GM12878 (cell line): ENCODE results near the gene SYTL2. TPM values are rescaled to one million over a fixed set of nuclear protein-coding genes. Genes with fewer than 3 reads are reported as not detected.

Source experiments
- ATAC-seq: fragments of 200-7000 bp; cut with Tn5 transposase; 3 replicates; pipeline ENCODE4 v1.9.1; 2020; ENCODE audit warnings: mild to moderate bottlenecking, moderate library complexity
- BruUV-seq: library from RNA; stranded (reverse); fragments of 400-500 nt; replicated peaks from 2 replicates; lab custom pipeline; 2021; lab: Mats Ljungman, UMichigan
- CTCF ChIA-PET: fragments of 300-600 bp; sonication (Branson Sonifier 250); formaldehyde crosslinking; extraction: SDS; loops from one replicate; lab custom pipeline; 2021; ENCODE audit warnings: inconsistent platforms; lab: Yijun Ruan, JAX
- POLR2A ChIA-PET: fragments of 350-600 bp; formaldehyde crosslinking; extraction: SDS; loops from one replicate; lab custom pipeline; 2021; ENCODE audit warnings: inconsistent platforms; lab: Charles Lee
- RAD21 ChIA-PET: fragments of 300-600 bp; sonication (Branson Sonifier 250); formaldehyde crosslinking; loops from one replicate; lab custom pipeline; 2023; ENCODE audit warnings: antibody characterized with exemption; ENCODE audit not compliant: unreplicated experiment; lab: Charles Lee
- SMC1A ChIA-PET: fragments of 300-600 bp; sonication (Branson Sonifier 250); formaldehyde crosslinking; loops from one replicate; lab custom pipeline; 2023; ENCODE audit not compliant: unreplicated experiment, uncharacterized antibody; lab: Charles Lee
- DNase-seq: peaks from one replicate; pipeline ENCODE4 v3.0.0-alpha.2; 2011; ENCODE audit warnings: low read depth, low spot score
- FAIRE-seq: peaks from 3 replicates; lab custom pipeline; 2011; peaks lifted over from hg19 to GRCh38; lab: Jason Lieb, UNC
- H2AFZ ChIP-seq: 2 replicates; pipeline ENCODE4 v1.6.0; 2011; ENCODE audit warnings: low read depth, low read length, control low read depth; ENCODE audit not compliant: control insufficient read depth
- H3K27ac ChIP-seq: 2 replicates; pipeline ENCODE4 v1.5.1; 2011; ENCODE audit warnings: control low read depth; ENCODE audit not compliant: control insufficient read depth, insufficient read depth
- H3K27me3 ChIP-seq, 2 experiments: replicated peaks in 1 of 2; 2 replicates each; pipeline versions ENCODE4 v1.6.0 to v1.6.1; 2011; ENCODE audit warnings: low read length in 1 of 2; ENCODE audit not compliant: control insufficient read depth in 2 of 2, insufficient read depth in 2 of 2
- H3K36me3 ChIP-seq, 2 experiments: 2 replicates each; pipeline ENCODE4 v1.5.1; 2011; ENCODE audit warnings: low read length in 1 of 2; ENCODE audit not compliant: control insufficient read depth in 2 of 2, insufficient read depth in 2 of 2
- H3K4me1 ChIP-seq: 2 replicates; pipeline ENCODE4 v1.6.1; 2011; ENCODE audit warnings: mild to moderate bottlenecking, low read length, moderate library complexity, mixed read lengths; ENCODE audit not compliant: control insufficient read depth, insufficient read depth
- H3K4me2 ChIP-seq: 2 replicates; pipeline ENCODE4 v1.6.0; 2011; ENCODE audit warnings: control low read depth; ENCODE audit not compliant: control insufficient read depth, insufficient read depth
- H3K4me3 ChIP-seq: fragments of 200-600 bp; sonication (generic); 2 replicates; pipeline ENCODE4 v1.5.1; 2016
- H3K79me2 ChIP-seq: 2 replicates; pipeline ENCODE4 v1.6.0; 2011; ENCODE audit warnings: low read length; ENCODE audit not compliant: control insufficient read depth, insufficient read depth
- H3K9ac ChIP-seq: 2 replicates; pipeline ENCODE4 v1.8.0; 2011; ENCODE audit warnings: low read length, control low read depth, mixed read lengths; ENCODE audit not compliant: control insufficient read depth, insufficient read depth
- H3K9me3 ChIP-seq: replicated peaks from 3 replicates; pipeline ENCODE4 v1.5.1; 2011; ENCODE audit warnings: mild to moderate bottlenecking, low read length; ENCODE audit not compliant: control insufficient read depth, insufficient read depth
- H4K20me1 ChIP-seq: 2 replicates; pipeline ENCODE4 v1.6.0; 2011; ENCODE audit not compliant: control insufficient read depth, insufficient read depth
- BACH1 ChIP-seq: fragments of 450-650 bp; IDR thresholded peaks from 2 replicates; pipeline ENCODE4 v1.6.1; 2017; ENCODE audit warnings: mild to moderate bottlenecking, borderline replicate concordance
- BCLAF1 ChIP-seq: fragments of 450-650 bp; IDR thresholded peaks from 2 replicates; pipeline ENCODE4 v1.6.1; 2017; ENCODE audit warnings: antibody characterized with exemption, mild to moderate bottlenecking, moderate library complexity
- BHLHE40 ChIP-seq, 2 experiments: fragments of 450-650 bp in 1 of 2; IDR thresholded peaks; 2 replicates each; pipeline ENCODE4 v1.6.1; 2011 to 2017; ENCODE audit warnings: low read depth in 2 of 2, borderline replicate concordance in 1 of 2, improper control_type of control experiment in 1 of 2, low read length in 1 of 2, mild to moderate bottlenecking in 1 of 2
- CEBPZ ChIP-seq: fragments of 150-350 bp; IDR thresholded peaks from 2 replicates; pipeline ENCODE4 v1.6.1; 2016; ENCODE audit warnings: low read depth, low read length
- CHD2 ChIP-seq: IDR thresholded peaks from 2 replicates; pipeline ENCODE4 v1.6.1; 2011; ENCODE audit warnings: low read depth, low read length, improper control_type of control experiment, borderline replicate concordance
- MEF2B ChIP-seq: fragments of 450-650 bp; IDR thresholded peaks from 2 replicates; pipeline ENCODE4 v1.6.1; 2018; ENCODE audit warnings: mild to moderate bottlenecking, moderate library complexity; ENCODE audit not compliant: partially characterized antibody, poor library complexity, severe bottlenecking
- MYC ChIP-seq: IDR thresholded peaks from 2 replicates; pipeline ENCODE4 v1.6.1; 2011; ENCODE audit warnings: mild to moderate bottlenecking, low read length, moderate library complexity, inconsistent platforms; ENCODE audit not compliant: insufficient read depth, insufficient replicate concordance, insufficient read length, severe bottlenecking
- NBN ChIP-seq: fragments of 450-650 bp; IDR thresholded peaks from 2 replicates; pipeline ENCODE4 v1.6.1; 2016
- NFXL1 ChIP-seq: fragments of 450-650 bp; IDR thresholded peaks from 2 replicates; pipeline ENCODE4 v1.6.1; 2017; ENCODE audit warnings: antibody characterized with exemption, mild to moderate bottlenecking, borderline replicate concordance
- PAX8 ChIP-seq: fragments of 450-650 bp; IDR thresholded peaks from 2 replicates; pipeline ENCODE4 v1.6.1; 2017; ENCODE audit warnings: mild to moderate bottlenecking, moderate library complexity
- RAD21 ChIP-seq: IDR thresholded peaks from 2 replicates; pipeline ENCODE4 v1.6.1; 2011; ENCODE audit warnings: mild to moderate bottlenecking, low read depth, low read length, moderate library complexity; ENCODE audit not compliant: insufficient read depth
- SMAD5 ChIP-seq: IDR thresholded peaks from 2 replicates; pipeline ENCODE4 v1.6.1; 2016; ENCODE audit warnings: antibody characterized with exemption, low read depth
- SMARCA5 ChIP-seq: fragments of 450-650 bp; IDR thresholded peaks from 2 replicates; pipeline ENCODE4 v1.6.1; 2017; ENCODE audit warnings: mild to moderate bottlenecking
- SREBF1 ChIP-seq: IDR thresholded peaks from 2 replicates; pipeline ENCODE4 v1.6.1; 2012; ENCODE audit warnings: mild to moderate bottlenecking, low read length
- SREBF2 ChIP-seq: IDR thresholded peaks from 2 replicates; pipeline ENCODE4 v1.6.1; 2012; ENCODE audit warnings: mild to moderate bottlenecking, low read length
- SUPT20H ChIP-seq: IDR thresholded peaks from 2 replicates; pipeline ENCODE4 v1.6.1; 2011; ENCODE audit warnings: low read depth, mild to moderate bottlenecking, low read length, moderate library complexity, borderline replicate concordance; ENCODE audit not compliant: control insufficient read depth
- SUZ12 ChIP-seq: fragments of 200-600 bp; sonication (generic); IDR thresholded peaks from one replicate; pipeline ENCODE4 v1.6.1; 2018; ENCODE audit warnings: antibody characterized with exemption, mild to moderate bottlenecking; ENCODE audit not compliant: unreplicated experiment
- WGBS: methylation state at CpG from one replicate; pipeline ENCODE4 v1.1.6; 2016; ENCODE audit warnings: low lambda C conversion rate; ENCODE audit not compliant: insufficient replicate concordance, insufficient coverage; ENCODE audit errors: missing lambda C conversion rate; 5-methylcytosine and 5-hydroxymethylcytosine counted together
- in situ Hi-C: fragments of 300-500 bp; cut with MboI; formaldehyde crosslinking; loops from 9 replicates; pipeline ENCODE4 v1.14.3; 2018; ENCODE audit warnings: mixed read lengths
- intact Hi-C: fragments of 100-400 bp; cut with micrococcal nuclease; formaldehyde crosslinking; loops from one replicate; pipeline ENCODE4 v1.14.2; 2022; ENCODE audit not compliant: unreplicated experiment
- polyA plus RNA-seq, 11 experiments: library from polyadenylated mRNA; depleted of rRNA in 4 of 11; unstranded in 6 of 11; stranded (reverse) in 5 of 11; fragments of >200 nt; fragmentation: Nextera tagmentation in 4 of 11; fragmentation: Illumina TruSeq in 1 of 11; extraction: Ambion mirVana in 4 of 11; extraction: Trizol in 1 of 11; gene quantifications; 1 replicate in 1 of 11; 2 replicates in 10 of 11; pipeline versions ENCODE4 v1.2.1 to v1.2.3, GENCODE V29; 2011 to 2016; ENCODE audit warnings: inconsistent platforms in 2 of 11, missing spikeins in 2 of 11, low read depth in 1 of 11
- total RNA-seq, 4 experiments: library from RNA; depleted of rRNA in 3 of 4; stranded (reverse); fragments of >200 nt in 3 of 4; fragmentation: Illumina TruSeq in 1 of 4; extraction: Trizol in 1 of 4; gene quantifications; 2 replicates each; pipeline versions ENCODE4 v1.2.1 to v1.2.3, GENCODE V29; 2013 to 2021

SYTL2 gene
- total and polyA plus RNA-seq, 10 of the 15 experiments (the other 5 are each of a cell fraction or from before 2014, with no cell fraction given) = 0.02 to 1.4 (median 0.31) TPM; not detected in 2

- TF ChIP-seq CEBPZ = no peak
- TF ChIP-seq RAD21 = no peak
Observed at GRCh38 chr11:85721191-85721590, 89.8 kb downstream of the SYTL2 start (continued).

- Histone ChIP-seq H3K4me1 (no peaks in the 10 kb centered on the region), H3K36me3 (no peaks in the 10 kb centered on the region), H3K9me3 (no peaks in the 10 kb centered on the region), H3K4me3 (no peak overlapping the region), H3K79me2 (no peaks in the 10 kb centered on the region), H3K27ac (no peak overlapping the region), H3K27me3 (no peaks in the 10 kb centered on the region; a peak in 1 of 4 replicates), H4K20me1 (no peaks in the 10 kb centered on the region), H3K9ac (no peak overlapping the region), H2AFZ (no peak overlapping the region), H3K4me2 (no peak overlapping the region)
- peak; percentile 21; the same call in 1 of the 3 replicates for ATAC-seq
- ChIA-PET CTCF (interaction anchor here (0.8 kb wide), 1 partner anchor 24 kb away, joined by 3 read pairs; no protein-coding TSS in a partner anchor), POLR2A (no interaction called here), RAD21 (no interaction called here), SMC1A (no interaction called here)
- in situ Hi-C loops = no loop called here
- no TSS peak for BruUV-seq
- no peak for DNase-seq
- FAIRE-seq = no peak
- WGBS = 39% methylated on average over 10 of the region's 10 CpGs
- intact Hi-C loops = no loop called here
- TF ChIP-seq PAX8 (no peak), NFXL1 (no peak), CHD2 (no peak), NBN (no peak), SUZ12 (no peak), BCLAF1 (no peak), MEF2B (no peak), SMAD5 (no peak), MYC (no peak), BHLHE40 (IDR thresholded peaks at IDR 0.05; ENCODE audit: borderline replicate concordance in 1 of 2, low read depth in 2 of 2, low read length in 1 of 2) (no peak), BACH1 (no peak), SMARCA5 (no peak), SREBF1 (no peak), SUPT20H (no peak), SREBF2 (no peak)
Observed at GRCh38 chr11:85718991-85719807, 91.7 kb downstream of the SYTL2 start.
